ENCODE results near the gene ICOS. TPM values are rescaled to one million over a fixed set of nuclear protein-coding genes. Genes with fewer than 3 reads are reported as not detected.
A peak's percentile ranks its signal among the peaks of the same experiment; 100 is the strongest.

The ICOS gene
- total RNA-seq, 1 experiment from 2014 or later: not detected

GRCh38 chr2:203913947-203914346, 22.6 kb upstream of the ICOS start:
- H3K79me2 ChIP-seq (ENCODE audit: insufficient read depth, low read length): no peaks in the 10 kb centered on the region
- H3K27ac ChIP-seq (ENCODE audit: insufficient read length, low read depth, low read length): no peak overlapping the region
- no peak overlapping the region for H4K91ac ChIP-seq (ENCODE audit: insufficient read length, low read depth, low read length)
- no peak overlapping the region for H3K14ac ChIP-seq (ENCODE audit: insufficient read depth, low read length)
- H2BK120ac ChIP-seq (ENCODE audit: low read depth, low read length, poor library complexity, severe bottlenecking): no peak overlapping the region
- peak; percentile 39 for DNase-seq
- no peaks in the 10 kb centered on the region for H3K9me3 Mint-ChIP-seq
- H3K18ac ChIP-seq (ENCODE audit: insufficient read length, low read depth, low read length): no peak overlapping the region
- H3K23ac ChIP-seq (ENCODE audit: insufficient read length, low read depth, low read length): no peak overlapping the region
- no peak overlapping the region for H3K4me2 ChIP-seq (ENCODE audit: insufficient read depth, insufficient read length, low read length)
- no peaks in the 10 kb centered on the region for H3K9me3 ChIP-seq (ENCODE audit: control insufficient read depth, low read depth, low read length)
- no peak overlapping the region for H3K4me3 Mint-ChIP-seq
- no peak overlapping the region for H4K5ac ChIP-seq (ENCODE audit: insufficient read length, low read depth, low read length)
- peaks cover 12 to 21% of the 10 kb centered on the region in 2 experiments for H3K4me1 Mint-ChIP-seq
- no peak overlapping the region for H4K8ac ChIP-seq (replicated peaks; ENCODE audit: insufficient read length, low read depth, low read length)
- no peak overlapping the region for H2BK15ac ChIP-seq (ENCODE audit: low read depth, low read length)
- no peak overlapping the region for H3T11ph ChIP-seq (ENCODE audit: low read length)
- H3K23me2 ChIP-seq (ENCODE audit: insufficient read length, low read depth, low read length, poor library complexity, severe bottlenecking): no peaks in the 10 kb centered on the region
- H3K4ac ChIP-seq (ENCODE audit: low read depth, low read length): no peak overlapping the region
- no peak overlapping the region for H2BK12ac ChIP-seq (ENCODE audit: insufficient read length, low read depth, low read length)
- H3K36me3 Mint-ChIP-seq (ENCODE audit: insufficient read depth in 1 of 3, low read depth in 3 of 3): no peaks in the 10 kb centered on the region
- H3K27me3 ChIP-seq (ENCODE audit: insufficient read depth, low read length): no peaks in the 10 kb centered on the region
- TF ChIP-seq CTCF (conservative IDR thresholded peaks at IDR 0.05): no peak
- no peaks in the 10 kb centered on the region for H3K79me1 ChIP-seq (ENCODE audit: insufficient read depth, low read depth, low read length, poor library complexity, severe bottlenecking)
- no peak overlapping the region for H2BK5ac ChIP-seq (ENCODE audit: insufficient read length, low read length)
- no peak overlapping the region for H3K27ac Mint-ChIP-seq
- H3K4me1 ChIP-seq (ENCODE audit: insufficient read depth, low read length): peaks cover 10% of the 10 kb centered on the region; the same call in 1 of the 2 replicates
- H3K9ac ChIP-seq (ENCODE audit: extremely low read depth, insufficient read length, low read length): no peak overlapping the region
- WGBS (ENCODE audit: extremely low coverage, insufficient read length, low lambda C conversion rate): no CpG with 5 or more reads among the region's 8 CpGs
- no peak overlapping the region for H2BK20ac ChIP-seq (ENCODE audit: low read depth, low read length, poor library complexity, severe bottlenecking)
- H4K20me1 ChIP-seq (ENCODE audit: control insufficient read depth, insufficient read depth, insufficient read length): no peaks in the 10 kb centered on the region
- no peak overlapping the region for H2AFZ ChIP-seq (ENCODE audit: low read length)
- H3K56ac ChIP-seq (ENCODE audit: insufficient read length, low read depth, low read length): no peak overlapping the region
- no peaks in the 10 kb centered on the region for H3K27me3 Mint-ChIP-seq (ENCODE audit: low read depth)
- no peak overlapping the region for H2AK5ac ChIP-seq (ENCODE audit: insufficient read length, low read length)
